Measurements from ENCODE around the gene RAB8B.
"Not testable (repeated sequence)": the region's sequence is repeated elsewhere in the genome, so short reads cannot be mapped to it uniquely, and the experiment has no call there.

Gene RAB8B

DNA sequence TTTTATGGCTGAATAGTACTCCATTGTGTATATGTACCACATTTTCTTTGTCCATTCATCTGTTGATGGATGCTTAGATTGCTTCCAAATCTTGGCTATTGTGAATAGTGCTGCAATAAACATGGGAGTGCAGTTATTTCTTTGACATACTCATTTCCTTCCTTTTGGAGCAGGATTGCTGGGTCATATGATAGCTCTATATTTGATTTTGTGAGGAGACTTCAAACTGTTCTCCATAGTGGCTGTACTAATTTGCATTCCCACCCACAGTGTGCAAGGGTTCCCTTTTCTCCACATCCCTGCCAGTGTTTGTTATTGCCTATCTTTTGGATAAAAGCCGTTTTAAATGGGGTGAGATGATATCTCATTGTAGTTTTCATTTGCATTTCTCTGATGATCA, 47.7 kb downstream of the RAB8B start:
- not testable (repeated sequence) for DNase-seq (ENCODE audit: low read depth, low spot score)

DNA sequence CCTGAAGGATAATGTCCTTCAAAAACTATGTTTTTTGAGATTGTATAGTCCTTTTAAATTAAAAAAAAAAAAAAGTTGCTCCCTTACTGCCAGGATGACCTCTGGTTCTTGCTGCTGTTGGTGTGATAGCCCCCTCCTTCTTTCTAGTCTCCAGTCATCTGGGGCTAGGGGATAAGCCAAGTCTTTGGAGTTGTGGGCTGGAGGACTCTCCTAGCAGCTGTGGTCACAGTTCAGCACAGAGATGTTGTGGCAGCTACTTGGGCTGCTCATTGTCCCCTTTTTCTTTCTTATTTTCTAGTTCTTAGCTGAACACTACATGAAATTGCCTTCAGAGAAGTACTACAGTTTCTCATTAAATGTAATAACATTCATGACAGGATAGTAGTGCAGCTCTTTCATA, 48.8 kb downstream of the RAB8B start:
- DNase-seq (ENCODE audit: low read depth, low spot score): no peak

DNA sequence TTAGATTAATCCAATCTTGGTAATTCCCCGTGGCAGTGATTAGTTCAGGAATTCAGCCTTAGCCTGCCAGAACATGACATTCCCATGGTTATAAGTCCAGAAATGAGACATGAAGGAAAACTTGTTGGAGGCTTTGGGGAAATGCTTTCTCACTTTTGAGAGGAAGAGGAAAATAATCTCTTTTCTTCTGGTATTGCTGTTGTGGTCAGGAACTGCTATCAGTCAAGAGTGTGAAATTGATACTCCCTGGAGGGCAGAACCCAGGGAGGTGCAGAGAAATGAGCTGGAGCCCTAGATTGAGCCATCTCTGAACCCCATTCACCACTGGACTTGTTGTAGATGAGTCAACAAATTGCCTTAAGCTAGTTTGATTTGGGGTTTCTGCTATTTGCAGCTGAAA, 49.4 kb downstream of the RAB8B start:
- DNase-seq (ENCODE audit: low read depth, low spot score): no peak

DNA sequence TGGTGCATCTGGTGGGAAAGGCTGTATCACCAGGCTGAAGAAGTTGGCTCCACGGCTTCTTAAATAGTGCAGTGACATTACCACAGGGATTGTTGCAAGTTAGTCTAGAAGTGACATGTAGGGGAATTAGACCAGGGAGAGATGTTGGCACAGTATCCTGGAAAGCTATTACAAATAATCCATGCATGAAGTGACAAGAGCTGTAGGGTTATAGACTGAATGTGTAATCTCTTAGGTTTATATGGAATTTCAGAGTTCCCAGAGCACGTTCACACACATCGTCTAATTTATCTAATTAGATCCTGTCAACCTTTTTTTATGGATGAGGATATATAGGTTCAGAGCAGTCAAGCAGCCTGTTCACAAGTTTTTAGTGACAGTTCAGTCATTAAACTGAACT, 50.7 kb downstream of the RAB8B start:
- no peak for DNase-seq (ENCODE audit: low read depth, low spot score)

DNA sequence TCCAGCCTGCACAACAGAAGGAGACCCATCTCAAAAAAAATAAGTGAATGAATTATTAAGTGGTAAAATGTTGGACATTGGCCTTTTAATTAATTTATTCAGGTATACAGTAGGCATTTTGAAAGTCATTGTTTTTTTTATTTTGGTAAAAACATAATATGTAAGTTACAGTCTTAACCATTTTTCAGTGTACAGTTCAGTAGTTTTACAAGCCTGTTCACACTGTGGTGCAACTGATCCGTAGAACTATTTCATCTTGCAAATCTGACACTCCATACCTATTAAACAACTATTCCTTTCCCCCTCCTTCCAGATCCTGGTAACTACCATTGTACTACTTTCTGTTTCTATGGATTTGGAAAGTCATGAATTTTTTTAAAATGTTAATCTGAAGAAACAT, 51.9 kb downstream of the RAB8B start:
- DNase-seq (ENCODE audit: low read depth, low spot score): no peak

DNA sequence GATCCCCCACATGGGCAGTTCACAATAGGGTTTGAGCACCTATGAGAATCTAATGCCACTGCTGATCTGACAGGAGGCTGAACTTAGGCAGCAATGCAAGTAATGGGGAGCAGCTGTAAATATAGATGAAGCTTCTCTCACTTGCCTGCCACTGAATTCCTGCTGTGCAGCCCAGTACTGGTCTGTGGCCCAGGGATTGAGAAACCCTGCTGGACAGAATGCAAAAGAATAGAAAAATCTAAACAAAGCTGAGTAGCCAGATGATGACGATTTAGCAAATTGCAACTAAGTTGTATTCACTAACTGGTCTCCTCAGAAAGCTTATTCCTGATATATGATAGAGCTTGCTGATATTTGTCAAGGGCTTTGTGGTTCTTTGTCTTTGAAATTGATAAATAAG, 53.7 kb downstream of the RAB8B start:
- DNase-seq (ENCODE audit: low read depth, low spot score): no peak

DNA sequence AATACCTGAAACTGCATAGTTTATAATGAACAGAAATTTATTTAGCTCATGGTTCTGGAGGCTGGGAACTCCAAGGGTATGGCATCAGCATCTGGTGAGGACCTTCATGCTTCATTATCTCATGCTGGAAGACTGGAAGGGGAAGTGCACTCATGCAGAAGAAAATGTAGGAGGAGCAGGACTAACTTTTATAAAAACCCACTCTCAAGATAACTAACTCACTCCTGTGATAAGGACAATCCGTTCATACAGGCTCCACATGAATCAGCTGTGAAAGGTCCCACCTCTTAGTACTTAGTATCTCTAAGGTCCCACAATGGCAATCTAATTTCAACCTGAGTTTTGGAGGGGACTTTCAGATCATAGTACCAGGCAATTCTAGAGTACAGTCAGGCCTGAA, 54.4 kb downstream of the RAB8B start:
- no peak for DNase-seq (ENCODE audit: low read depth, low spot score)

DNA sequence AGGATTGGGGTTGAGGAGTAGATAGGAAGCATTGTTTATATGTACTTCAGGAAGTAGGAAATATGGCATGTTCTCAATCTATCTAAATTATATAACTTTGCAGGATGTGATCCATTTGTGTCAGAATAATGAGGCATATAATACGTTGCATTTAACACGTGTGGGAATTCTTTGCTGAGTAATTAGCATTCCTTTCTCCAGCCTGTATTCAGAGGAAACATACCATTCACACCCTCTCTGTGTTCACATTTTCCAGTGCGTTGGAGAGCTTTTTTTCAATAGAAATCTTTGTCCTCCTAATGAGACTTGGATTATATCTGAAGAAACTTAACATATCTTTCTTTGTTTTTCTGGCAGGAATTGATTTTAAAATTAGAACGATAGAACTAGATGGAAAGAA, 55.0 kb downstream of the RAB8B start:
- DNase-seq (ENCODE audit: low read depth, low spot score): no peak

DNA sequence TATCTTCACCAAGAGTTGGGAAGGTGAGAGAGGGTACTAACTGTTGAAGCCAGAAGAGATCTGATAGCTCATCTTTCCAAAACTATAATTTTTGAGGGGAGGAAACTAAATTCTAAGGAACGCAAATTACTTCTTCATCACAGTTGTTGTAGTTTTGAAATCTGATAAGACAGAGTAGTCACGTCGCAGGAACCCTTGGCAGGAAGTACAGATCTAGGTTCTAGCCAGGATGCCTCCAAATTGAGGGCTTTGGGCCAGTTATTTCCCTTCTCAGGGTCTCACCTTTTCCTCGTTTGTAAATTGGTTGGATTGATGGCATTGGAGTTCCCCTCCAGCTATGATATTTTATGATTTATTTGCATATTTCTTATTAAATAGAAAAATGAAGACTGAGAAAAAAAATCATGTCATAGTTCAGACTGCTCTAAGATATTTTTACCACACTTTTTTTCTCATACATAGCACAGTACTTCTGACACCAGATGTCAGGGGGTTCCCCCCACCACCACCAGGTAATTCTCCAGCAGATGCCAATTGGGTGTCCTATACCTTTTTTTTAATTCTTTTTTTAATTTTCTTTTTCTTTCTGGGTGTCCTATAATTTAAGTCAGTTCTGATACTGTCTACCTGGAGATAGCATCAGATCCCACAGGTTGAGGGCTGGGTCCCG, 55.7 kb downstream of the RAB8B start:
- DNase-seq (ENCODE audit: low read depth, low spot score): no peak

DNA sequence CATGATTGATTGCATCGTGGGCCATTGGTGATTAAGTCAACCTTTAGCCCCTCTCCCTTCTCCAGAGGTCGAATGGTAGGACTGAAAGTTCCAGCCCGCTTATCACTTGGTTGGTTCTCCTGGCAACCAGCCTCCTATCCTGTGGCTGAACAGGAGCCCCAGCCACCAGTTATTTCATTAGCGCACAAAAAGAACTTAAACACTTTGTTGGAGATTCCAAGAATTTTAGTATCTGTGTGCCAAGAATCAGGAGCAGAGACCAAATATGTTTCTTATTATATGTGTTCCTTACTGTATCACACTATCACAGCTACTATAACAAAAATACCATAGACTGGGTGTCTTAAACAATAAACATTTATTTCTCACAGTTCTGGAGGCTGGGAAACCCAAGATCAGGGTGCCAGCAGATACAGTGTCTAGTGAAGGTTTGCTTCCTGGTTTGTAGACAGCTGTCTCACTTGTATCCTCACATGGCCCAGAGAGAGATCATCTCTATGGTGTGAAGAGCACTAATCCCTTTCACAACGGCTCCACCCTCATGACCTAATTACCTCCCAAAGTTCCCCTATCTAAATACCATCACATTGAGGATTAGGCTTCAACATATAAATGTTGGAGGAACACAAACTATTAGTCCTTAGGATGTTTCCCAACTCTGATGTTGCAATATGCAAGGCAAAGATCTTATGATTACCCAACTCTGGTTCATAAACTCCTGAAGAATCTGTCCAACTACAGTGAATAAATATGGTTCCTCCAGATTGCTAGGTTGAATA, 57.5 kb downstream of the RAB8B start:
- no peak for DNase-seq (ENCODE audit: low read depth, low spot score)

DNA sequence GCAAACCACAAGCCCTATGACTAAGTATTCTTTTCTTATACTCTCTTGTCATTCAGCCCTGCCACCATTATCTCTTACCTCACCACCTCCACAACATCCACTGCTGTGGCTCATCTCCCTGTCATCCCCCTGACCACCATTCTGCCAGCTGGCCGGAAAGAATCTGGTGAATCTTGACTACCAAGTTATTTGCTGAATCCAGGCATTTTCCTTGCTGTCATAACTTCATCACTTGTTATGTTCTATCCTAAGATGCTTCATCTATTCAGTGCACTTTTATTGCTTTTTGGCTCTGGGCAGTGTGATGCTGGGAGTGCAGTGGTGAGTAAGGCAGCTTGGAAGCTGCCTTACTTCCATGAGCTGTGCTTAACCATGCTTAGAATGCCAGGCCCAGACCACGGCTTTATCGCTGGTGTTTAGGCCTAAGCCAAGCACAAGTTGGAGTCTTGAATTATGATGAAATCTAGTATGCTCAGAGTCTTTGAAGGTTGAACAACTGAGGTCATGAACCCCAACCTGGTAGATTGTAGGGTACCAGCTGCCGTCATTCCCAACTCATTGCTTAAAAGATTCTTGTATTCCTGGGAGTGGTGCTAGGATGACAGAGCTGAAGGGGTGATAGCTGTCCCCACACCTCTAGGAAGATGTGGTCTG, 61.0 kb downstream of the RAB8B start:
- no peak for DNase-seq (ENCODE audit: low read depth, low spot score)

DNA sequence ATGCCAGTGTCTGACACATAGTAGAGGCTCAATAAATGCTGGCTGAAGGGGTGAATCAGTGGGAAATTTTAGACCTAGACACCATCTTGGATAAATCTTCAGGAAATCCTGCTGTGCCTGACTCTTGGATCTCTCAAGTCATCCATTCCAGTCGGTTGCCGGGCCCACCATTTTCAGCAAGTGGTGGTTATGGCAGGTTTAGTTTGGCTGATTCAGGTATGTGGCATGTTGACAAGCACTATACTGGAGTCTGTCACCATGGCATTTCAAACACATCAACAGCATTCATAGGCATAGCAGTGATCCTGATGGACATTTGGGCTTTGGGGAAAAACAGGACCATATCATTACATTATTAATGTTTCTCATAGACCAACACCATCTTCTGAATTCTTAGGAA, 62.3 kb downstream of the RAB8B start:
- DNase-seq (ENCODE audit: low read depth, low spot score): no peak

DNA sequence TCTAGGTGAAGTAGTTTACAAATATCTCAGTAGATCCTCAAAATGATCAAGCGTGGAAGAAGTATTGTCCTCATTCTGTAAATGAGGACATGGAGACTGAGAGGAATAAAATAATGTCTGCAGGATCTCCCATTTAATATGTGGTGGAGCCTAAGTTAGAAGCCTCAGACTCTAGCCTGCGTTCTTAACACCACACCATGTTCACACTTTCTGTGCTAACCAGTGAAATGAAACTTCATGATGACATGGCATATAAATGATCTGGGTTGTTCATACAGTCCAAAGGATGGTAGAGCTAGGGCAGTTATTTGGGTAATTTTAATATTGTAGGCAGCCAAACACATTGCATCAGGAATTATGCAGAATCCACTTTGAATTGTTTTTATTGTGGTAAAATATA, 62.9 kb downstream of the RAB8B start:
- DNase-seq (ENCODE audit: low read depth, low spot score): no peak

DNA sequence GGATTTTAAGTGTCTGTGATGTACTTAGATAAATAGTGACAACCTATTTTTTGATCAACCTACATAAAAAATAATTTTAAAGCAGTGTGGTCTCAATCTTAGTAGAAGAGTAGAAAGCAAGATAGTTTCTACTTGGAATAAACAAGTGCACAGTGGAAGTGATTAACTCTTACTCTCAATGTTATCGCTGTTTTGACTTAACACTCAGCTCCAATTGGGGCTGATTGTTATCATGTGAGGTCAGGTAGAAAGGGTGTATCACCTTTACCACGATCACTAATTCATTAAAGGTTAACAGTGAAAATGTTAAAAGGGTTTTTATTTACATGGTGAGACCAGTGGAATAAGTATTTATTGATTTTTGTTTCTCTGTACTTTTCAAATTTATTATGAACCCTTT, 65.6 kb downstream of the RAB8B start:
- no peak for DNase-seq (ENCODE audit: low read depth, low spot score)

DNA sequence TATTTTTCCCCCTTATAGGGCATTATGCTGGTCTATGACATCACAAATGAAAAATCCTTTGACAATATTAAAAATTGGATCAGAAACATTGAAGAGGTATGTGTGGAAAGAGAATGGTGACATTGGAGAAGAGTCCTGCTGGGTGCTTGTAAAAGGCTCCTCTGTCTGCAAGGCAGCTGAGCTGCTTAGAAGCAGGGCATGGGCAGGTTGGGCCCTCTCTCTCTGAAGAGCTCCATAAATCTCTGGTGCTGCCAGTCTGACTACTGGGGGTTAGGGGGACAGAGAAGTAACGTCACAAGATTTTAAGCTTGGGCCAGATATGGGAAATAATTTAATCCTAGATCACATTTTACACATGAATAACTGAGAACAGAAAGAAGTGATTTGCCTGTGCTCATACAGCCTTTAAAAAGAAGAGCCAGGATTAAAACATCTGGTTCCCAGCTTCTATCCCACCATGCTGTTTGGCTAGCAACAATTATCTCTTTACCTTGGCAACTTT, 66.1 kb downstream of the RAB8B start:
- no peak for DNase-seq (ENCODE audit: low read depth, low spot score)

DNA sequence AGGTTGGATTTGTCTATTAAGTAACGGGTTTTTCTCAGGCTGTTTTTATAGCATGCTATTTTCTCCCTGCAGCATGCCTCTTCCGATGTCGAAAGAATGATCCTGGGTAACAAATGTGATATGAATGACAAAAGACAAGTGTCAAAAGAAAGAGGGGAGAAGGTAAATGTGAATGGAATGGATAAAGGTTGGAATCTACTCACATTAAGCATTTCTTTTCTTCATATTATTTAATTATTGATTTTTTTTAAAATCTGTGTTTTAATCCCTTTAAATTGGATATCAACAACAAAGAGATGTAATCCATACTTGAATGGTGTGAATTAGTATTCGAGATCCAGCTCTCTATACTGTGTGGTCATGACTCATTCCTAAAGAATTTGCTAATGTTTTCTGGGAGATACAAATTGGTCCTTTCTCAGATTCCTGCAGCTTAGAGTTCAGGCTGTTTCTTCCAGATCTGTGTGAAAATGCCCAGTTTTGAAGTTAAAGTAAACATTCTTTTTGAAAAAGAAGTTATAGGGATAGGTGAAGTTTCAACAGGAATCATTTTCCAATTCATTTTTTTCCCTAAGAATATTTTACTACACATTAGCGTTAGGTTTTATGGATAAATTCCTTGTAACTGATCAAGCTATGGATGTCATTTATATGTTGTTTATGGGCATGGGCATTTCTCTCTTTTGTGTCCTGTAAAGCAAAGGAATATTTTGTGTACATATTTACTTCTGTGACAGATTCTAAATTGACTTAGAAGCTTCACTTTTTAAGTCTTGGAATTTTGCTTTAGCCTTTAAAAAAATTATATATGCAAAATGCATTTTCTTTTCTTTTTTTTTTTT, 67.2 kb downstream of the RAB8B start:
- no peak for DNase-seq (ENCODE audit: low read depth, low spot score)

DNA sequence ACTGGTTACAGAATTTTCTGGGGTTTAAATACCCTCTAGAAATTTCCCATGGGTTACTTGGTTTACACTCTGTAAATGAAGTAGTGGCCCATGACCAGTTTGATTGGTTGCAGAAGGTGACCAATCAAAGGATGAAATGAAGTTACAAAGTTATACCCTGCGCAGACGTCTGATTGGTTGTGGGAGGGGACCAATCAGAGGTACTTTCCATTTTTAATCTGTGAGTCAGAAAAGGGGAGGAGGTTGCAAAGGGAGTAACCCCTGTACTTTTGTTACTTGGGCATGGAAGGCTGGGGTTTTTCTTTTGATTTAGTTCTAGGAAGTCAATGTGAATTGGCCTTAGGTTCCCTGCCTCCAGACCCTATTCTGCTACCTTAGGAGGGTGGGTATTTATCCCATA, 69.3 kb downstream of the RAB8B start:
- no peak for DNase-seq (ENCODE audit: low read depth, low spot score)

DNA sequence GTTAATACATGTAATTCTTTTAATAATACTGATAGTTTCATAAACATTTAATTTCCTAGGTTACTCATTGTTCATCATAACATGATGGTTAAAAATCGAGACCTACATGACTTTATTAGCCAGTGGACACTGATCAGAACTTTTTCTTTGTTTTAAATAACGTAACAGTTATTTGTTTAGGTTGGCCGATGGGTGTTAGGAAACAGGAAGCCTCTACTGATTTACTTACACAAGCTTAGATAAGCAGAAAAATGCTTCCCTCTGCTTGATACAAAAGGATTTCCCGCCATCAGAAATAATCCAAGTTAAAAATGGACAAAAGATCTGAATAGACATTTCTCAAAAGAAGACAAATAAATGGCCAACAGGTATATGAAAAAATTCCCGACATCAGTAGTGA, 71.4 kb downstream of the RAB8B start:
- DNase-seq (ENCODE audit: low read depth, low spot score): no peak

DNA sequence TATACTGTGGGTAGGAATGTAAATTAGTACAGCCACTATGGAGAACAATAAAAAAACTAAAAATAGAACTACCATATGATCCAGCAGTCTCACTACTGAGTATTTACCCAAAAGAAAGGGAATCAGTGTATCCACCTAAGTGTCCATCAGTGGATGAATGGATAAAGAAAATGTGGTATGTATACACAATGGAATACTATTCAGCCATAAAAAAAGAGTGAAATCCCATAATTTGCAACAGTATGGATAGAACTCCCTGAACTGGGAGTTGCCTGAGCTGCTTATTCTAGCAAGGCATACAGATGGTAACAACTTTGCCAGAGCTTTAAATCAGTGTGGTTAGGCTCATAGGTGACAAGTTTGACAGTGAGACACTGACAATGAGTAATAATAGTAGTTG, 71.9 kb downstream of the RAB8B start:
- DNase-seq (ENCODE audit: low read depth, low spot score): no peak

DNA sequence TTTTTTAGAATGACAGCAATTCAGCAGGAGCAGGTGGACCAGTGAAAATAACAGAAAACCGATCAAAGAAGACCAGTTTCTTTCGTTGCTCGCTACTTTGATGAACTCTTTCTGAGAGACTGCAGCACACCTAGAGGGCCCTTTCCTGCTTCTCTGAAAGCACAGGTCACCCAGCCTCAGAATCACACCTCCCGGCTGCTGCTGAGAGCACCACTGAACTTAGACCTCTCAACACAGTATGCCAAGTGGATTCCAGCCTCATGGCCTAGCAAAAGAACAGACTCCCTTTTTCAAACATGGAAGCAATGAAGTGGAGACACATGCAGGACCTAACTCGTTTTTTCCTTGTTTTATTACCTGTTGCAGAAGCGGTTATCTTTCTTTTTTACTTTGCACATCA, 74.1 kb downstream of the RAB8B start:
- DNase-seq (ENCODE audit: low read depth, low spot score): no peak

DNA sequence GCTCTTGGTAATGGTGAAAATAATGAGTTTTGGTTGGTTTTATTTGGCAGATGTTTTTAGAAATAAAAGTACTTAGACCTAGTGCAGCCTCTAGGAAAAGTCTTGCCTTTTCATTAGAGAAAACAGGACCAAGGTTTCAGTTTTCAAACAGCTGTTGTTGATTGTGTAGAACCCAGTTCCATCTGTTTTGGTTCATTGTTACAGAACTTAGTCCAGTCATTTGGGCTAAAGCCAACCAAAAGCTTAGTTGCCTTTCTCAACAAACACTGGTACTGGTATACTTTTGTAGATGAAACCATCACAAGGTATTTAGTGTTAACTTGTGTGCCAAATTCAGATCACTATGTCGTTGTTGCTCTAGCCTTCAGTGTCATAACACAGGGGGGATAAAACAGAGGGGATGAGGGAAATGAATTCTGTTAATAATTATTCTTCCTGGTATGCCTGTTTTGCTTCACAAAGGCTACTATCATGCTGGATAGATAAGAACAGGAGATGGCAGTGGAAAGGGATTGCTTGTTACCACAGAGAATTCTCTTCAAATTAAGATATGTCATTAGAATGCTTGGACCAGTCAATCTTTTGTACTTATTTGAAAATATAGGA, 75.4 kb downstream of the RAB8B start:
- no peak for DNase-seq (ENCODE audit: low read depth, low spot score)

DNA sequence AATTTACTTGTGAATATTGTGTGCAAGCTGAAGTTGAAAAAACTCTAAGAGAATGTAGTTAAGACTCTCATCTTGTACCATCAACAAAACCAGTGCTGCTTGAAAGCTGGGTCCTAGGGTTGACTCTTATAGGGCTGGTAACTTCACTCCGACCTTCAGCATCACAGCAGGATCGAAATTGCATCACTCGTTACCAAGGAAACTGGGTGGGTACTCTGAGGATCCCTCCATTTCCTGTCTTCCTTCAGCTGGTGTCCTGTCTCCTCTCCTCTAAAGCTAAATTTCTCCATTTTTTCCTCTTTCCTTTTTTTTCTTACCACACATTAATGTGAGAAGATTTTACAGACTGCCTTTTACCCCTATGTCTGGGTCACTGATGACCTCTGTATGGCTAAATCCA, 85.0 kb downstream of the RAB8B start:
- peak; percentile 69 for DNase-seq (ENCODE audit: low read depth, low spot score)

Measured in iPS DF 19.7 (cell line).